Stimulated activated CD4-positive, alpha-beta T cell treated with anti-CD3 and anti-CD28 coated beads, Interleukin-1b, Interleukin-23, amount 100 ng/mL, for 4 hours (primary cell): Measurements from ENCODE around the gene MGMT.

Source experiments
- DNase-seq, 2 donors: peaks; one replicate each; pipeline ENCODE4 v3.0.0-alpha.2; 2020; ENCODE audit warnings: low read depth in 2 of 2

MGMT gene

DNA sequence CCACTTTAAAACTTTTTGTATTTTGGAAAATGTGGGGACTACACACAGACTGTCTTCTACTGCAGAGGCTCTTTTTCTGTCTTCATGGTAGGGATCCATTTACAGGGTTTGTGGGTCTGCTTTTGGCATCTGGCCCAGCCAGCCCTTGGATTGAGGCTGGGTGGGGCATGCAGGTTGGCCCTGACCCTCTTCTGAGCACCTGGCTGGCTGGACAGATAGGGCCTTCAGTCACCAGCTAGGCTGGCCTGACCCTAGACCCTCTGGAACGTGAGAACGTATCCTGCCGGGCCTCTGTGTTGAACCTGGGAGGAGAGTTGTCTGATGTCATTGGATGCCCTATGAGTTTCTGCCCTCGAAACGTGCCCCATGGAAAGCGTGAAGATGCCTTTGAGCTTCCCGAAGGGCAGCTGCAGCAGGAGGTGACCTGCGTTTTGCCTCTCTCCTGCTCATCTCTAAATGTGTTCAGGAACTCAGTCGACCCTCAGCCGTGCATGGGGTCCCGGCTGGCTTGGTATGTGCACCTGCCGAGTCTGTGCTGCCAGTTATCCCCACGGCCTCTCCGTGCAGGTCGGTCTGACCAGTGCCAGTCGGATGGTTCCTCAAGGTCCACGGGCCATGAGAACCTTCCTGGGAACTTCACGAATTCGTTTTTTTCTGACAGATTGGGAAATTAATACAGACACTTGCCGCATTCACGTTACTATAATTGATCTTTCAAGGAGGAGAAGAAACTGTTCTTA lies 74.9 kb downstream of the MGMT start:
- DNase-seq, result no peak

DNA sequence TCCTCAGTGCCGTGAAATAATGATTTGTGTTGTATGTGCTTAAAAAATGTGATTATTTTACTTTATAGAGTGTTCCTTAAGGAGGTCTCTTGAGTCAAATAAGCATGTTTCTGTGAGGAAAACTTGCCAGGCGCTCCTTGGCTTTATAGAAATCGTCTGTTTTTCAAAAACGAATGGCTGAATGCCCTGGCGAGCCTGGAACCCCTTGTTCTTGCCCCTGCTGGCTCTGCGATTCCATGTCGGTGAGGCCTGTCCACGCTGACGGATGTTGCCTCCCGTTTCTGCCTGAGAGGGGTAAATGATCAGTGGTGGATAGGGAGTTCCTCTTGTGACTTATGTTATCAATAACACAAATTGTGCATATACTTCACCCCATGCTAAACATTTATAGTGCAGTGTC lies 75.5 kb downstream of the MGMT start:
- DNase-seq, result no peak

DNA sequence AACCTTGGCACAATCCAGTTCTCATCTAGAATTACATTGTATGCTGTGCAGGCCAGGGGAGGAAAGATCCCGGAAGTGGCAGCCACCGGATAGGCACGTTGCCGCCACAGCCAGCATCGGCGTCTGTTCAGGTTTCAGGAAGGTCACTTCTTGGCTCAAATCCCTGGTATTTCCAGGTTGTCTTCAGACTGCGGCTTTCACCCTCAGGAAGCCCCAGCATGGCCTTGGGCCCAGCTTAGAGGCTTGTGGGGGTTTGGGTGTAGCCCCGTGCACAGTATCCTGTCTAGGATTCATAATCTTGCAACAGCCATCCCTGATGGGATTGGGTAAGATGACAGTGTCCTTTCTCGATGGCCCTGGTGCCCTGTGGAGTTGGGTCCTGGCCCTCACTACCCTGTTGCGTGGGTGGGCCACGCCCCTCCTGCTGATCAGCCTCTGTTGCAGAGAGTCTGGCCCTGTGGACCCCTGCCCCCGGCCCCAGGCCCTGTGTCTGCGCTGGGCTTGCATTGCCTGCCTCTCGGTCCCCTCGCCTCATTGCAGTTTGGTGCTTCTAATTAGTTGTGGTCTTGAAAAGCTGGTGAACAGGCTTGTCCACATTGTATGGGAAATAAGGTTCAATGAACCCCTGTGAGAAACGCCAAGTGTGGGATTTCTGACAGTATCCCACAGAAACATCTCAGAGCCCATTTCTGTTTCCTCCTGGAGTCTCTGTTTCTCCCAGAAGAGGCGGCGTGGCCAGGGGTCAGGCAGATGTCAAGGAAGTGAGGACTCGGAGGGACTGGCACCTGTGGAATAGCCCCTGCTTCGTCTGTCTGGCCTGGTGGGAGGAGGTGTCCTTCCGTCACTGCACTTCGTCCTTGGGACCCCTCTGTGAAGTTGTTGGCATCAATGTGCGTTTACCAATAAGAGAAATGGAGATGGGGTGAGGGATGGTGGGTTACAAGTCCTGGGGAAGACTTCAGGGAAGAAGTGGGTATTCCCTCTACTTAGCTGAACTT lies 77.5 kb downstream of the MGMT start:
- no peak for DNase-seq

DNA sequence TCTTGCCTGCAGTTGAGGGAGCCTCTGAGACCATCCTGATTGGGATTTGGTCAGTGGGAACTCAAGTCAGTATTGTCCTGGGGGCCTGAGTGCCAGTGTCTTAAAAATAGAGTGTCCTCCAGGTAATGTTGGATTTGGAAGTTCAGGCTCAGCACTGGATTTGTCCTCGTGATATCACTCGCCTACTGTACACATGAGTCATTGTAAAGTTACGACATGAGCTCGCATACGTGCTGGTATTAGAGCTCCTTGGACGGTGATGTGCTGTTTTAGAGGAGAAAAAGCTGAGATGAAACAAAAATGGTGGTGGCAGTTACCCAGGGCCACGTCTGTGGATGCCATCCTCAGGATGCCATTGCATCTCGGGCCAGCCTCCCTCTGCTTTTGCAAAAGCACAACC lies 78.2 kb downstream of the MGMT start:
- DNase-seq, result no peak

DNA sequence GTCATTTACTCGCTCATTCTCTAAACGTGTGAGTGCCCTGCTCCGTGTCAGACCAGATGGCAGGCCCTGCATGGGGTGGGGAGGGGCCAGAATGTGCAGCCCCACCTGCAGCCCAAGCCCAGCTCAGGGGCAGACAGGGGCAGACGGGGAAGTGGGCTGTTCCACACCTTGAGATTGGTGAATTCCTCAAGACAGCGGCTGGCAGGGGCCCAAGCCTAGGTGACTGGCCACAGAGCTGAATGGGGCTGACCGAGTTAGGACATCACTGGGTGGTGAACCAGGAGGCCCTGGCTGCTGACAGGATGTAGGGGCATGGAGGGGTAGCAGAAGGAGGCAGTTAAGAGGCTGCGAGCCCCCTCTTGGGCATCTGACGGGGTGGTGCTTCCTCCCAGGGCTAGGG lies 79.1 kb downstream of the MGMT start:
- DNase-seq, result no peak

DNA sequence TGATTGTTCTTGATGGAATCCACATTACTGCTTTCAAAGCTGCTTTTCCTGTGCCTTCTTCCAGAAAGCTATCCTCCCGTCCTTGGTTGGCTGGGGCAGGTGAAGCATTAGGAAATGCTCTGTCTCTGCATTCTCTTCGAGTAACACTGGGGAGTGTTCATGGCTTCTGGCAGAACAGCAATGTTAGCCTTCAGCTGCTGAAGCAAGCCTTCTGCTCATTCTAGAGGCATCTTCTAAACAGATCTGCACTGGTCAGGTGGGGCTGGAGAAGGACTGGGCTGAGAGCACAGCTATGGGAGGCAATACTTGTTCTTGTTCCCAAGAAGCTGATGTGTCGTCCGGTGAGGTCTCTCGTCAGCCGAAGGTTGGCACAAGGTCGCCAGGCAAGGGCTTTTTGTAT lies 80.6 kb downstream of the MGMT start:
- no peak for DNase-seq

DNA sequence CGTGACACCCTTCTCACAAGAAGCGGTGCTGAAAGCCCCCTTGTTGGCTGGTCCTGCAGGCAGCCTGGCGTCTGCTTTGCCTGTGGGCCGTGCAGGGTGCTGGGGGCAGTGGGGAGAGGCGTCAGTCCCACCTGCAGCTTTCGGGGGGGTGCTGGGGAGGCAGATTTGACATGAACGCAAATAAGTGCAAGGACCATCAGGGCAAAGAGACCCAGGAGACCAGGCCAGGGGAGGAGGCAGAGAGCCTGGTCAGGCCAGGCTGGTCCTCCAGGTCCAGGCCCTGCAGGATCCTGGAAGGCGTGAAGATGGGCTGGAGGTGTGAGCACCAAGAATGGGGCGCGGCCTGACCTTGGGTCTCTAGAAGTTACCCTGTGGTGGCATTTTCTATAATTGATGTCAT lies 81.6 kb downstream of the MGMT start:
- no peak for DNase-seq

DNA sequence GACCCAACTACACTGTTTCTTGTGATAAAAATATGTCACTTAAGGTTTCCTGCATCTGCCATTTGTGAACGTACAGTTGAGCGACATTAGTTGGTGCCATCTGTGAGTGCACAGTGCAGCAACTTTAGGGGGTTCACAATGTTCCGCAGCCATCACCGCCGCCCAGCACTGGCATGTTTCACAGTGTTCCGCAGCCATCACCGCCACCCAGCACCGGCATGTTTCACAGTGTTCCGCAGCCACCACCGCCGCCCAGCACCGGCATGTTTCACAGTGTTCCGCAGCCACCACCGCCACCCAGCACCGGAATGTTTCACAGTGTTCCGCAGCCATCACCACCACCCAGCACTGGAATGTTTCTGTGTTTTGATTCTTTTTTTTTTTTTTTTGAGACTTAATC lies 83.0 kb downstream of the MGMT start:
- DNase-seq, result no peak

DNA sequence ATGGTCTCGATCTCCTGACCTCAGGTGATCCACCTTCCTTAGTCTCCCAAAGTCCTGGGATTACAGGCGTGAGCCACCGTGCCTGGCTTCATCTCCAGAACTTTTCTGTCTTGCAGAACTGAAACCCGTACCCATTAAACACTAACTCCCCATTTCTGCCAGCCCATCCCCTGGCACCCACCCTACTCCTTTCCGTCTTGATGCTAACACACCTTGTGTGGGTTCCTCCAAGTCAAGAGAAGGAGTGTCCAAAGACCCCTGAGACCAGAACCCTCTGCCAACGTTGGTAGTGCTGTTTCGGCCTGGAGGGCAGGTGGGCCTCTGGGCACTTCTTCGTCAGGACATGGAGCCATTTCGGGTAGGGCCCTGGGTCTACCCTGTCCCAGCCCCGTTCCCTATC lies 83.6 kb downstream of the MGMT start:
- no peak for DNase-seq

DNA sequence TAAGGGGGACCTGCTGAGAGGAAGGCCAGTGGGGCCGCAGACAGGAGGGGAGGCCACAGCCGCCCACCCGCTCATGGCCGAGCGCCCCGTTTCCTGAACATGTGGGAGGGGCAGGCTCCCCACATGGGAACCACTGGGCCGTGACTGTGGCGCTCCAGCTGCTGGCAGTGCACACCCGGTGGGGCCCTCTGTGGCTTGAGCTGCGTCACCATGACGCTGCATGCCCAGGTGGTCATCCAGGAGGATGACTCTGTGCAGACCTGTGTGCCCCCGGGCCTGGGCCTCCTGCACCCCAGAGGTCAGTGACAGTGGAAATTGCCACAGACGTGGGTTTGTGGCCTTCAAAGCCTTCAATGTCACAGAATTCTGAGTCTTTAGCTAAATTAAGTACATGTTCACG lies 85.1 kb downstream of the MGMT start:
- DNase-seq, result no peak

DNA sequence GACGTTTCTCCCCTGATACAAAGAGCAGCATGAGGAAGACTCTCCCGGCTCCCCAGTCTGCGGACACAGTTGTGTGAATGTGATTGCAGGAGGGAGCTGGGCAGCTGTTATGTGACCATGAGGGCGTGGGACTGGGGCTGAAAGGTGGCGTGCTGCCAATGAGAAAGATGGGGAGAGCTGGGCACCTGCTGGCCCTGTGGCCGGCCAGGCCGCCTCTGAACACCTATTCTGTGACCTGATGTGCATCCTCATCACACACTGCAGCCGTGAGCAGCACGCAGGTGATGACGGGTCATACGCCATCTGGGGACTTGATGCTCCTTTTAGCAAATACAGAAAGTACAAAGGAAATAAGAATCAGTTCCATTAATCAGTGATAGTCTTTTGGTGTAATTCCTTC lies 86.9 kb downstream of the MGMT start:
- DNase-seq, result no peak

DNA sequence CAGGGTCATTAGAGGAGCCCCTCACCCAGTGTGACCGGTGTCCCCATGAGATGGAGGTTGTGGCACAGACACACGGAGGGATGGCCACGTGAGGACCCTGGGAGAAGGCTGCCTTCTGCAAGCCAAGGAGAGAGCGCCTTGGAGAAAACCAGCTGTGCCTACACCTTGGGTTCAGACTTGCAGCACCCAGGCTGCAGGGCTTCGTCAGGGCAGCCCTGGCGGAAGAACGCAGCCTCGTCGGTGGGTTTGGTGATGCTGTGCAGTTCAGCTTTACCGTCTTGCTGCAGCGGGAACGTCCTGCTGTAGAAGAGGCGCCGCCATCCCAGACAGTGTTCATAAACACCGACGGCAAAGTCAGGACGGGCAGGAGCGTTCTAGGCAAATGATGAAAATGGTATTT lies 89.3 kb downstream of the MGMT start:
- no peak for DNase-seq

DNA sequence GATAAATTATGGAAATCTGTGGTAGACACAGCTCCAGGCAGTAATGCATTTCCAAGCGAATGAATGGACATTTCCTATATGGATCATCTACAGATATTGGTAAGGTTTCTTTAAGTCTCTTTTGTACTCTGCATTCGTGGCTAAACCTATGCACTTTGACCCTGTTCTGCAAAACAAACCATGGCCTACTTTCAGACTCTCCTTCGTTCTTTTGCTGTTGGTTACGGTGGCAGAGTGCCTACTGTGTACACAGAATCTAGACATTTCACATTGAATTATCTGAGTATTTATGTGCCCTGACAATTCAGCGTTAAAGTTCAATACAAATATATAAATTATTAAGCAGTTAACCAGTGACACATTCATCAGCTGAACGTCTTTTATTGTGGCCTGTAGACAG lies 93.3 kb downstream of the MGMT start:
- no peak for DNase-seq

DNA sequence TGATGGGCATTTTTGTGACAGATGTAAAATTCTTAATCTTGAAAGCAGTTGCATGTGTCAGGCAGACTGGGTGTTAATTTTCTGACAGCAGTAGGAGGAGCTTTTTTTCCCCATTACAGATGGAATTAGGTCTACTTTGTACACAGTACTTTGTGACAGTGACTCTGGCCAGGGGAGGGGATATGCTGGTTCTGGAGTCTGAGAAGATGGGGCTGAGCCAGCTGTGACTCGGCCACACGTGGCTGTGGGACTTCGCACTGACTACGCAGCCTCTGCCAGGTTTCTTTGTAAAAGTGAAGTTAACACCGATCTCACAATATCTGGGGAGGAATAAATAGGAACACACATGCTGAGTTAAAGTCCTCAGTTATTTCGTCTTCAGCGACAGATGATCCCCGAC lies 95.4 kb downstream of the MGMT start:
- DNase-seq, result no peak

DNA sequence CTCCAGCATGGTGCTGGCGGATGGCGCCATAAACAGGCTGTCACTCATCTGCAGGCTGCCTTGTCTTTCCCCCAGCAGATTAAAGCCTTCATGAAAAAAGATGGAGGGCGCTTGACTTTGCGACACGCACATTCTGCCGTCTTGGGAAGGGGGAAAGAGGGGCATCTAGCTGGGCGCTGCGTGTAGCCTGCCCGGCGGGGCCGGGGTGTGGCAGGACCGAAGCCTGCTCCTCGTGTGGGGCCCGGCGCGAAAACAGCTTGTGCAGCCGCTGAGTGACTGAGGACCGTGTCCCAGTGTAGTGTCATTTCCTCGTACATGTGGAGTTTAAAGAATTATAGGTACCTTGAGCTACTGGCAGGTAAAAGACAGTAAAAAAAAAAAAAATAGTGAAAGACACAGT lies 97.9 kb downstream of the MGMT start:
- no peak for DNase-seq

DNA sequence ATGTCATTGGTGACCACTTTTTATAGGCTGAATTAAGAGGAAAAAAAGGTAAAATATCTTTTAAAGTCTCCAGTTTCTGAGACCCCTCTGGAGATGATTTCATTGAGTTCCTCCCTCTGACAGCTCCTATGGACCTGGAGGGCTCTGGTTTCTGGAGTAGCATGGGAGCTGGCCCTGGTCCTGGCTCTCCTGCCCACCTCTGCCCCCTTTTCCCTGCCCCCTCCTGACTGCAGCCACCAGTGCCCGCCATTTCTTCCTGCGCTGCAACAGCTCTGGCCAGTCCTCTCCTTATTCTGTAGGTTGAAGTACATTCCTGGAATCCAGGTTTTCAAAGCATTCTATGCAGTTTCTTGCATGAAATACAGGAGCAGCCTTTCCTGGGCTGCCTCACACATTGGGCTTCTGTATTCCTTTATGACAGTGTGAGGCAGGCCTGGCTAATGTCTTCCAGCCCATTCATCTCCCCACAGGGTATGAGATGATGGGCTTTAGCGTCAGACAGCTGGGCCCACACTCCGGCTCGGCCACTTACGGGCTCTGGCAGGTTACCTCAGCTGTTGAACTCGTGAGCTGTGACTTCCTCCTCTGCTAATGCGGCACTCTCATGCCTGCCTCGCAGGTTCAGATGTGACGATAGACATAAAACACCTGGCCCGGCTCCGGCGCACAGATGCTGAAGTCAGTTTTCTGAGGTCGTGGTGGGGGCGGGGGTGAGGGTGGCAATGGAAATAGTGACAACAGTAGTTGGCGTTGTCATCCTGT lies 101.7 kb downstream of the MGMT start:
- no peak for DNase-seq

DNA sequence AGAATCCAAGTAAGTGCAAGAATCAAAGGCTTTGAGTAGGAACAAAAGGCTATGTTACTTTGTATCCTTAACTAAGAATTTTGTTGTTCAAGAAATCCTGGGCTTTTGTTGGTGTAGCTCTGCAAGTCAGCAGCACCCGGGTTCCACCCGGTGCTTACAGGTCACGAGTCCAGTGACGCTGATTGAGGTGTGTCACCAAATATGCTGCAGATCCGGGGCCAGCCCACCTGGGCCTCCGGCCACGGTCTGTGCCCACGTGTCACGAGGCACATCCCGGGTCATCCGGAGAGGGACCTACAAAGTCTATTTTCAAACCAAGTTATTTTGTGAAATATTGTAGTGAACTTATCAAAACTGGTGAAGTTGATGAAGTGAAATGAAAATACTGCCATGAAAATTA lies 103.1 kb downstream of the MGMT start:
- no peak for DNase-seq

DNA sequence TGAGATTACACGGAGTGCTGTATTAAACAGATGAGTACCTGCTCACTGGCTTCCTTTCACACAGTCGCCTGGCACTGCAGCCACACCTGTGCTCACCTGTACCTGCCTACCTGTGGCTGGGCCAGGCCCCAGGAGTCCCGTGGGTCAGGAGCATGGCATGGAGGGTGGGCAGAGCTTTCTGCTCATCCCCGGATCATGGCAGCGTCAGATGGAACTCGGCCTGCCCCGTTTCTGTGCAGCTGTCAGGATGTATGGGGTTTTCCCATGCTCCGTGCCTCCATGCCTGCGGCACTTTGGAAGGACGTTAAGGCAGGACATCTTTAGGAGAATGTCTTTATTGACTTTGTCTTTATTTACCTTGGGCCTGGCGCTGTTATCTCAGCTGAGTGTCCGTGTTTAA lies 112.2 kb downstream of the MGMT start:
- no peak for DNase-seq

DNA sequence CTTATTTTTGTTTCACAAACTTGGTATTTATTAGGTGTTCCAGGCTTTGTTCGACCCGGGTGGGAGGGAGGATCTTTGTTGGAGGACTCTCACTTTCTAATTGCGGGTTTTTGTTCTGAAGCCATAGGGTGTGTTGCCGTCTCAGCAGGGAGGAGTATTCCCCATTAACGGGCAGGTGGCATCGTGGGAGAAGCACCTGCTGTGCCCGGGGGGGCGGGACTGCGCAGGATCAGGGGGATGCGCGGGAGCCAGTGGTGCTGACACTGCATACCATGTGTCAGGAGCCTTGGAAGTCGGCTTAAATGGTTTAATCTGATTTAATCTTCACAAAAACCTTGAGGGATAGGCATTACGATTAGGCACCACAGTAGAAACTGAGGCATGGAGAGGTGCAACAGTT lies 113.0 kb downstream of the MGMT start:
- DNase-seq, result no peak

DNA sequence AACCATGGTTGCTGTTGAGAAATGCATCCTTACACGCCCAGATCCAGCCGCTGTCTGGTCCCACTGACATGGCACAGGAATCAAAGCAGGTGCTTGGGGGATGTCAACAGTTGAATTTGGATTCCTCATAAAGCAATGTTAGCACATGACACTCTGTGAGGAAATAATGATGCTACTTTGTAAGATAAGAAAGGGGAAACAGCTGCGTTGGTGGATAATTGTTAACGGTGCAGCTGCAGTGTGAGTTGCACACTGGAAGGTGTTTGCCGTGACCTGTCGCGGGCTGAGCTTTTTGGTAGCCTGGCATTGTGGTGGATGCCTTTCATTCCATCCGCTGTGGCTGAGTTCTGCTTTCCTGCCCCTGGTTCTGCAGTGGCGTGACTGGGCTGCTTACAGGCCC lies 113.9 kb downstream of the MGMT start:
- DNase-seq, result no peak

DNA sequence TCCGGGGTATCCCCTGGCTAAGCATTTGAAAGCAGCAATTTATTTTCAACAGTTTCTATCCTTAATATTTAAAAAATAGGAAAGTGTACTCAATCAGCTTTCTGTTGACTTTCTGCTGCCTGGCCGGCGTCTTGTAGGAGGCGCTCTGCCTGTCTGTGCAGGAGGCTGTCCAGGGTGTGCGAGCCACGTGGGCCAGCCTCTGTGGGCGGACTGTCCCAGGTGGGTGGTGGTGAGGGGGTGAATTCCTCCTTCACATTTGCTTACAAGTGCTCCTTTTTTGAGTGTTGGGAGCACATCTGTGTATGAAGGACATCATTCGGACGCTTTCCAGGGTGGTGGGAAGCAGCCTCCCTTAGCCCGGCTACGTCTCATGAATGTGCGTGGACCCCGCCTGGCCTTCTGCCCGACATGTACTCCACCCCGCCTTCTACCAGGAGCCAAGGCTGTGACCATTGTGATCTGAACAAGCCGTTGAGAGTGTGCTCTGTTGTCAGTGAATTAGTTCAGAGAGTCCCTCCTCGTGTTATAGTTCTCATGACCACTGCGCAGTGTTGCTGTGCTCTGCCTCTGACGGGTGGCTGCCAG lies 114.9 kb downstream of the MGMT start:
- DNase-seq, result no peak

DNA sequence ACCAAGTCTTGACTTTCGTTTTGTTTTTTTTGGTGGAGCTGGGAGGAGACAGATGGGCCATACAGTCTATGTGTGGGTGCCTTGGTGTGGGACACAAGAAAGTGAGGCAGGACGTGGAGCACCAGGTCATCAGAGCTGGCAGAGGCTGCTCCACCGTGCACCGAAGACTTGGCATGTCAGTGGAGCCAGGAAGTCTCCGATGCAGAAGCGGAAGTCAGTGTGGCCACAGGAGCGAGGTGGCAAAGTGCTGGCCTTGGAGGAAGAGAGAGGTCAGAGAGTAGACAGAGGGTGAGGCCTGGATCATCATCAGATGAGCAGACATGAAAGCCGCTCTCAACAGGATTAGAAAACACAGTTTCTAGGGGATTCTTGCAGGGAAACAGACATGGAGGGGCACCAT lies 116.8 kb downstream of the MGMT start:
- no peak for DNase-seq
